NOMO-1 (cell line): ENCODE data around the gene CALCOCO2.

Experiments
- DNase-seq, 2 experiments: peaks; one replicate each; lab custom pipeline; 2025; ENCODE audit not compliant: unreplicated experiment in 2 of 2; lab: John Stamatoyannopoulos, UW

The CALCOCO2 gene

DNA sequence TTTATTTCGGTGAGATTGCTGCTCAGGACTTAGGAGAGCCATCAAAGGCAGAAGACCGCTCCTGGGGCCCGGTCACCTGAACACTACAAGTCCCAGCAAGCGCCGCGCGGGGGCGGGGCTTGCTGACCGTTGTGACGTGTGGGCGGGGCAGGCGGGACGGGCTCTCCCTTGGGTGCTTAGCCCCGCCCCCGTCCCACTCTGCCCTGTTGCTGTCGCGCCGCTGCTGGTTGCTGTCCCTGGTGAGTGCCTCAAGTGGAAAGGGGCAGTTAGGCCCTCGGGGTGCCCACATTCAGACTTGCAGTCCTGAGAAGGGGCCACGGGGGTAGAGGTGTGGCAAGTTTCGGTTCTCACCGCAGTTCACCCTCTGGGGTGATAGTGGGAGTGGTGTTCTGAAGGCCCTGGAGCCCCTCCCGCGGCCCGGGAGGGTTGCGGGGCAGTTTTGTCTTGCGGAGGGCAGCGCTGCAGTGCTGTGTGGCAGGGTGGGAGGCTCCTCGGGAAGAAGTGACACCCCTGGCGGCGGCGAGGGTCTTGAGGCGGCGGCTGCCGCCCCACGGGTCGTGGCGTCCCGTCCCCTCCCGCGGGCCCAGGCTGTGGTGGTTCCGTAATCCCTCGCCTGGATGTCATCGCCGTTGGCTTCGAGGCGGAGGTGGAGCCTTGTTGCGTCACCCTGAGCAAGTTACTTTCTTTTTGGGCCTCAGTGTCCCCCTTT is at the start of gene CALCOCO2:
CALCOCO2 (plus strand) TSS at position 196 of the 709 bp plus-strand sequence. CDS start 10,673 bp downstream, outside the sequence.
- DNase-seq, result peak; percentile 87 to 95

- DNase-seq, result no peak
These were observed 43.0 kb upstream of the CALCOCO2 start for GRCh38 chr17:48787828-48788227.

DNA sequence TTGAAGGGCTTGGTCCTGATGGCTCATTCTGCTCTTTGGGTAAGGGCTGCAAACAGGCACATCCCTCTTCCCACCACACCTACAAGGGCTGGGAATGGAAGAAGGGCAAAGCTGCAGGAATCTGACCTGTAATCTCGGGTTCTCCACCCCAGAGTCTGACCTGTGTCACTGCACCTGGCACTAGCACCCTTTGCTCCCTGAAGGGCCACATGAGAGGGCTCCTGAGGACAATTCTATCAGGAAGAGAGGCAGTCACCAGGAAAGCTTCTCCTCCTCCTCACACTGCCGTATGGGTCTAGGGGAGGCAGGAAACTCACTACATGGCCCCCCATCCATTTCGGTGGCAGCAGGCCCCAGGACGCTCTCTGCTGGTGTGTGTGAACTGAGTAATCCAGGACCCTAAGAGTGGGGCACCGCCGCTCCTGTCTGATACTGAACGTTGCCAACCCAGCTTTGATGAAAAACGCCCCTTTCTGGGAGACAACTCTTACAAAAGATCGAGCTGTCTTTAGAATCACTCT is 40.2 kb upstream of the CALCOCO2 start:
- DNase-seq, result no peak

- peak; percentile 23 to 29 for DNase-seq
These were observed 39.5 kb upstream of the CALCOCO2 start for GRCh38 chr17:48791128-48792032.

DNA sequence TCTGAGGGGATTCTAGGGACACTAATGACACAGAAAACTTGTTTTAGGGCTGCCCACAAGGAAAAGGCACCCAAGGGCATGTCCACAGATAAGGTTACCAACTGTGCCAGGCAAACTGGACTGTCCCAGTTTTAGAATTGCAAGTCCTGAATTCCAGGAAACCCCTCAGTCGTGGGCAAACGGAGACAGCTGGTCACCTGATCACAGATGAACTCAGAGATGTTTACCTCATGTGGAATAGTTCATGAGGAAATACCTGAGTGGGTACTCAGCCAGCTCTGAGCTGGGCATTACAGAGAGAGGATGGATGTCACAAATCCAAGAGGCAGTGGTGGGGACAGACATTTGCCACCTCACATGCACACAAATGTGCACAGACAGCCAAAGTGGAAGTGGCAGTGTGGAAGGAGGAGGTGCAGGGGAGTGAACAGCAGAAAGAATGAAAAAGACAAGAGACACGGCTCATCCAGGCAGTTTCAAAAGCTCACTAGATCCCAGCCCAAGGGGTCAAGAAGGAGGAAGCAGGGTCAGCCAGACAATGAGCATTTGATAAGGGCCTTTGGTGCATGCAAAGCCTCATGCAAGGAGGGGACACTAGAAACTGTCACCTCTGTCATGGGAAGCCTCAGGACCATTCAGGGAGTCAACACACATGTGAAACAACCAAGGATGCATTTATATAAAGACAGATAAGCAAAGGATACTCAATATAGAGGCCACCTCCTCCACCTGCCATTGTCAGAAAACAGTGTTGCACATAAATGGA is 38.6 kb upstream of the CALCOCO2 start:
- DNase-seq, result no peak

GRCh38 chr17:48795444-48796162 is 35.2 kb upstream of the CALCOCO2 start:
- DNase-seq, result no peak

DNA sequence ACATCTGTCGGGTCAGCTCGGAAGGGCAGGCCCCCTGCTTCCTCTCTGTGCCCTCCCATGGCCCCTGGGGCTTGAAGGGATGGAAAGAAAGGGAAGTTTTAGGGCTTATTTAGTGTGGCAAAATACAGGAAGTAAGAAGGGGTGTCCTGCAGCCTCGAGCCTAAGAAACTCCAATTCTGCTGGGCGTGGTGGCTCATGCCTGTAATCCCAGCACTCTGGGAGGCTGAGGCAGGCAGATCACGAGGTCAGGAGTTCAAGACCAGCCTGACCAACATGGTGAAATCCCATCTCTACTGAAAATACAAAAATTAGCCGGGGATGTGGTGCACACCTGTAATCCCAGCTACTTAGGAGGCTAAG is 34.7 kb upstream of the CALCOCO2 start:
- peak; percentile 17 to 26 for DNase-seq

- DNase-seq, result peak in 1 of 2 experiments; percentile 30
These were observed 31.6 kb upstream of the CALCOCO2 start for GRCh38 chr17:48799069-48799723.

DNA sequence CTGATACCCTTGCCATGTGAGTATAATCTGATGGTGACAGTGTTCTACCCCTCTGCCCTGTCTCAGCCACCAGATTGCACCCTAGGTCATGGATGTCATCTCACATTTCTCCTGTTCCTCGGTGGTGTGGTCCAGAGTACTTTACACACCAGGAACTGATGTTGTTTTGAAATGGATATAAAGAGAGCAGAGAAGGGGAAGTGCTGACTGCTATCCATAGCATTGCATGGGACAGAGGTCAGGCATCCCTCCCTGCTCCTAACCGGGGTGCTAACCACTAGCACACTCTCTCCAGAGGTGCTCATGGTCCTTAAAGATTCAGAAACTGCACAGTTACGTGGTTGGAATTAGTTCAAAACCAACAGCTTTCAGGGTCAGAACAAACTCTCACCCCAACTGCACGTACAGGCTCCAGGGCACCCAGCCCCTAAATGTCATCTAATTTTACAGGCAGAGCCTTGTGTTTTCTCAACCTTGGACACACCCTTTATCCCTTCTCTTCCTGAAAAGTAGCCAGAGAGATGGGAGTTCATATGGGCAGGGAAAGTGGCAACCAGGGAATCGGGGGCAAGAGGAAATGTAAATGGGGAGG is 30.1 kb upstream of the CALCOCO2 start:
- peak in 1 of 2 experiments; percentile 51 for DNase-seq

GRCh38 chr17:48804936-48805411 is 25.9 kb upstream of the CALCOCO2 start:
- DNase-seq, result peak; percentile 11 to 33

DNA sequence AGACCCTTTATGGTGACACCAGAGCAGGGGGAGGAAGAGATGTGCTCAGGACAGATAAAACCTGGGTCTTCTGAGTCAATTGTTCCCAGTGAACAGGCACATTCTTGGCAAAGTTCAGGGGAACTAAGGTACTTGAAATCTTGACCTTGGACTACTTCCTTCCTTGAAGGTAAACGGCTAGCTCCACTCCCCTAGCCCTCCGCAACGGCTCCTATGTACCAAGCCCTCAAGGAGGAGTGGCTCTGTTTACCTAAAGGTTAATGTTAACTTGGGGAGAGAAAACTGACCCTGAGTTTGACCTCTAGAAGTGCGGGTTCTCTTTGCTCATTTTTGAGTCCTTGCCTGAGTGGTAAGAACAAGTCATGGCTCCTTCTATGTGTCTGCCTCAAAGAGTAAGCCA is 21.7 kb upstream of the CALCOCO2 start:
- no peak for DNase-seq

GRCh38 chr17:48812001-48812400 is 18.8 kb upstream of the CALCOCO2 start:
- no peak for DNase-seq

- peak in 1 of 2 experiments; percentile 45 for DNase-seq
These were observed 16.3 kb upstream of the CALCOCO2 start for GRCh38 chr17:48814504-48814903.

GRCh38 chr17:48815311-48815710 is 15.5 kb upstream of the CALCOCO2 start:
- no peak for DNase-seq

DNA sequence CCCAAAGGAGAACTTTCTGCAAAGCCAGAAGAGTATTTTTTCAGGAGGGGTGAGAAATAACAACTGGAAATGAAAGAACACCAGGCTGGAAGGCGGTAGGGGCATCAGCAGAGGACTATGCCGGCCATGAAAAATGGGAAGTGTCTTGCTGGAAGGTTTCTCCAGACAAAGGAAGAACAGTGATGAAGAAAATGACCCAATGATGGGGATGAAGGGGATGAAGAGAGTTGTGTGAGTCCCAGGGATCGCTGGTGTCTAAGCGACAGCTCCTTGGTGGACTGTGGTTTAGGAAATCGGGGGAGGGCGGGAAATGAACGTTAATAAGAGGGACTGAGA is 14.4 kb upstream of the CALCOCO2 start:
- DNase-seq, result no peak

DNA sequence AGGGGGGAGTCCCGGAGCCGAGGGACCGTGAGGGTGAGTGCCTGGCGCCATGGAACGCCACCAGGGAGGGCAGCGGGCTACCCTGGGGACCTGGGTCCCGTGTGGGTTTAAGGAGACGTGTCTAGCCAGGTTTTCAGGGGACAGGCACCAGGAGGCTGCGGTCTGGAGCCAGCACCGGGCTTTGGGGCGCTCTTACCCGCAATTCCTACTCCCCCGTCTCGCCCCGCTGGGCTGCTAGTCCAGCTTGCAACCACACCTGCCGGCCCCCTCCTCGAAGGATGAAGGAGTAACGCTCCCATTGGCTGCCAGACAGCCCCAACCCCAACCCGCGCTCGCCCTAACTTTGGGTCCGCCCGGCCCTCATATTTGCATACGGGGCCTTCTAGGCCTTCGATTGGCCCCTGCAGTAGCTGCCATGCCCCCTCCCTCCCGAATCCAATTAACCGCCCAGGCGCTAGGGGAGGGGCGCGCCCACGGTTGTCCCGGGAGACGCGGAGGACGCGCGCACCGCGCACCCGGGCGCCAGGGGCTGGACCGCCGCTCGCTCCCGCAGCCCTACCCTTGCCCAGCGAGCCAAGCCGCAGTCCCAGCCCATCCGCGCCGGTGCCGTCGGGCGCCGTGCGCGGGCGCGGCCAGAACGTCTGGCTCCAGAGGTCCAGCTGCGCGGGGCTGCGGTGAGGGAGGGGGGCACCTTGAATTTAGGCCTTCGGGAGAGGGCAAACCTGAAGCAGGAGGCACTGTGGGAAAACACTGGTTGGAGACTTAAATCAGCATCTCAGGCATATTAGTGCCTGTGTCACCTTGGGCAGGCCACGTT is 13.9 kb upstream of the CALCOCO2 start, which contains the start of gene TTLL6:
TTLL6 (minus strand) TSS at position 456 of the 817 bp plus-strand sequence; CDS start at position 299, 157 bp downstream.
- DNase-seq, result peak; percentile 93 to 95

- DNase-seq, result no peak
These were observed 12.4 kb upstream of the CALCOCO2 start for GRCh38 chr17:48818361-48818841.

DNA sequence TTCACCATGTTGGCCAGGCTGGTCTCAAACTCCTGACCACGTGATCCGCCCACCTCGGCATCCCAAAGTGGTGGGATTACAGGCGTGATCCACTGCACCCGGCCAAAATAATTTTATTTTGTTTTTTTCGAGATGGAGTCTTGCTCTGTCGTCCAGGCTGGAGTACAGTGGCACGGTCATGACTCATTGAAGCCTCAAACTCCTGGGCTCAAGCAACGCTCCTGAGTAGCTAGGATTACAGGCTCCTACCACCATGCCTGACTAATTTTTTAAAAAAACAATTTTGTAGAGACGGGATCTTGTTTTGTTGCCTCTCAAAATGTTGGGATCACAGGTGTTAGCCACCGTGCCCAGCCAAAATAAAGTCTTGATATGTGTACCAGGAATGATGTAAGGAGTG is 11.4 kb upstream of the CALCOCO2 start:
- no peak for DNase-seq
